PFSK-1 (cell line): ENCODE results near the gene FARP2.

ENCODE experiments used
- SIN3A ChIP-seq: IDR thresholded peaks from 2 replicates; pipeline ENCODE4 v1.6.1; 2012; ENCODE audit warnings: mild to moderate bottlenecking, low read length, moderate library complexity, borderline replicate concordance; ENCODE audit not compliant: insufficient read depth
- TAF1 ChIP-seq: IDR thresholded peaks from 2 replicates; pipeline ENCODE4 v1.6.1; 2012; ENCODE audit warnings: low read length, control low read depth, borderline replicate concordance; ENCODE audit not compliant: insufficient read depth
- TF ChIP-seq, protein P1 (sequence below), 2 experiments: IDR thresholded peaks; 2 replicates each; pipeline versions ENCODE4 v1.6.1 to v1.8.0; 2011 to 2012; ENCODE audit warnings: low read depth in 2 of 2, low read length in 2 of 2, control low read depth in 1 of 2, inconsistent platforms in 1 of 2, mild to moderate bottlenecking in 1 of 2, moderate library complexity in 1 of 2; ENCODE audit not compliant: insufficient read depth in 1 of 2

DNA sequence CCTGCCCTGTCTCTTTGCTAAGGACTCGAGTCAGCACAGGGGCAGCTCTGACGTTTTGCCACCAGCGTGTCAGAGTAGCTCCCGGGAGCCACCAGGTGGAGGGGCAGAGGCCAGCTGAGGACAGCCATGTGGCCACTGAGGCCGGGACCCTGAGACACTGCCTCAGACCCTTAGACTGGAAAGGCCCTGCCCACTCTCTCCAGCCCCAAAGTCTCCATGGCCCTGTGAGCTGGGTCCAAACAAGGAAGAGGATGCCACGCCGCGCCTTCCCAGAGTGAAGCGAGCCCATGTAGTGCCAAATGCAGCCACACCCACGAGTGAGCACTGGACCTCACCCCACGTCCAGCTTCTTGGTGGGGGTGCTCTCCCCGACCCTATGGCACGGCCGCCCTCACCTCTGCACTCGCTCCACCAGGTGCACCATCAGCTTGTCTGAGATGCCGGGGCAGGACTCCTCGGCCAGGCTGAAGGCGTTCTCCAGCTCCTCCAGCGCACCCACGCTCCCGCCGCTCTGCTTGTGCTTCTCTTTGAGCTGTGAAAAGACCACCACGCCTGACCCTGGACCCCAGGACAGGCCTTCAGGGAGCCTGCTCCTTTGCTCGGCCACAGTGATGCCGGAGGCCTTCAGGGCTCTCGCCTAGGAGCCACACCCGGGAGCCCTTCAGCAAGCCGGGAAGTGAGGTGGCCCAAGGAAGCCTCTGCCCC, 140.1 kb downstream of the FARP2 start:
- TF ChIP-seq SIN3A (no peak), TAF1 (no peak)
- TF ChIP-seq, protein P1, sequence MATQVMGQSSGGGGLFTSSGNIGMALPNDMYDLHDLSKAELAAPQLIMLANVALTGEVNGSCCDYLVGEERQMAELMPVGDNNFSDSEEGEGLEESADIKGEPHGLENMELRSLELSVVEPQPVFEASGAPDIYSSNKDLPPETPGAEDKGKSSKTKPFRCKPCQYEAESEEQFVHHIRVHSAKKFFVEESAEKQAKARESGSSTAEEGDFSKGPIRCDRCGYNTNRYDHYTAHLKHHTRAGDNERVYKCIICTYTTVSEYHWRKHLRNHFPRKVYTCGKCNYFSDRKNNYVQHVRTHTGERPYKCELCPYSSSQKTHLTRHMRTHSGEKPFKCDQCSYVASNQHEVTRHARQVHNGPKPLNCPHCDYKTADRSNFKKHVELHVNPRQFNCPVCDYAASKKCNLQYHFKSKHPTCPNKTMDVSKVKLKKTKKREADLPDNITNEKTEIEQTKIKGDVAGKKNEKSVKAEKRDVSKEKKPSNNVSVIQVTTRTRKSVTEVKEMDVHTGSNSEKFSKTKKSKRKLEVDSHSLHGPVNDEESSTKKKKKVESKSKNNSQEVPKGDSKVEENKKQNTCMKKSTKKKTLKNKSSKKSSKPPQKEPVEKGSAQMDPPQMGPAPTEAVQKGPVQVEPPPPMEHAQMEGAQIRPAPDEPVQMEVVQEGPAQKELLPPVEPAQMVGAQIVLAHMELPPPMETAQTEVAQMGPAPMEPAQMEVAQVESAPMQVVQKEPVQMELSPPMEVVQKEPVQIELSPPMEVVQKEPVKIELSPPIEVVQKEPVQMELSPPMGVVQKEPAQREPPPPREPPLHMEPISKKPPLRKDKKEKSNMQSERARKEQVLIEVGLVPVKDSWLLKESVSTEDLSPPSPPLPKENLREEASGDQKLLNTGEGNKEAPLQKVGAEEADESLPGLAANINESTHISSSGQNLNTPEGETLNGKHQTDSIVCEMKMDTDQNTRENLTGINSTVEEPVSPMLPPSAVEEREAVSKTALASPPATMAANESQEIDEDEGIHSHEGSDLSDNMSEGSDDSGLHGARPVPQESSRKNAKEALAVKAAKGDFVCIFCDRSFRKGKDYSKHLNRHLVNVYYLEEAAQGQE (IDR thresholded peaks at IDR 0.05; ENCODE audit: insufficient read depth in 1 of 2, low read depth in 2 of 2, low read length in 2 of 2), result no peak
